Hematopoietic multipotent progenitor cell treated with erythropoietin and hydrocortisone succinate and interleukin-3 and kit ligand, for 4 days (in vitro differentiated cells): Measurements from ENCODE around the gene TFPI.
A peak's percentile ranks its signal among the peaks of the same experiment; 100 is the strongest.
"Not testable (repeated sequence)": the region's sequence is repeated elsewhere in the genome, so short reads cannot be mapped to it uniquely, and the experiment has no call there.

Source experiments
- DNase-seq: peaks from one replicate; pipeline ENCODE4 v3.0.0-alpha.2; 2015

TFPI gene

GRCh38 chr2:187552828-187553681, 1.2 kb downstream of the TFPI start:
- DNase-seq = peak; percentile 77

GRCh38 chr2:187552381-187552780, 1.9 kb downstream of the TFPI start:
- no peak for DNase-seq

- peak; percentile 41 for DNase-seq
Observed at GRCh38 chr2:187550857-187551256, 3.4 kb downstream of the TFPI start.

GRCh38 chr2:187549951-187550555, 4.2 kb downstream of the TFPI start:
- no peak for DNase-seq

- DNase-seq = no peak
Observed at GRCh38 chr2:187549193-187549592, 5.0 kb downstream of the TFPI start.

- no peak for DNase-seq
Observed at GRCh38 chr2:187548656-187549055, 5.6 kb downstream of the TFPI start.

- peak; percentile 80 for DNase-seq
Observed at GRCh38 chr2:187547353-187547979, 6.8 kb downstream of the TFPI start.

GRCh38 chr2:187546762-187547333, 7.4 kb downstream of the TFPI start:
- no peak for DNase-seq

- DNase-seq = no peak
Observed at GRCh38 chr2:187545238-187545751, 8.9 kb downstream of the TFPI start.

GRCh38 chr2:187544371-187545080, 9.7 kb downstream of the TFPI start:
- no peak for DNase-seq

- DNase-seq = no peak
Observed at GRCh38 chr2:187543488-187543887, 10.7 kb downstream of the TFPI start.

- no peak for DNase-seq
Observed at GRCh38 chr2:187542123-187542522, 12.1 kb downstream of the TFPI start.

- no peak for DNase-seq
Observed at GRCh38 chr2:187541086-187542085, 12.8 kb downstream of the TFPI start.

GRCh38 chr2:187538222-187538621, 16.0 kb downstream of the TFPI start:
- DNase-seq = not testable (repeated sequence)

GRCh38 chr2:187535381-187535780, 18.9 kb downstream of the TFPI start:
- not testable (repeated sequence) for DNase-seq

GRCh38 chr2:187532333-187533120, 21.7 kb downstream of the TFPI start:
- DNase-seq = no peak

GRCh38 chr2:187529977-187530721, 24.1 kb downstream of the TFPI start:
- DNase-seq = no peak

GRCh38 chr2:187529248-187529976, 24.8 kb downstream of the TFPI start:
- no peak for DNase-seq

- no peak for DNase-seq
Observed at GRCh38 chr2:187528042-187528441, 26.2 kb downstream of the TFPI start.
